Aorta (tissue), 5 donors: ENCODE measurements around the gene ITGA11. TPM values are rescaled to one million over a fixed set of nuclear protein-coding genes. Genes with fewer than 3 reads are reported as not detected.

Experiments
- ATAC-seq: fragments of 200-7000 bp; cut with Tn5 transposase; one replicate; pipeline ENCODE4 v1.9.1; 2022; ENCODE audit warnings: moderate library complexity; ENCODE audit not compliant: low FRiP score
- DNase-seq, 2 donors: peaks; one replicate each; pipeline ENCODE4 v3.0.0-alpha.2; 2020
- H3K27ac ChIP-seq, 2 donors: one replicate each; pipeline ENCODE4 v1.5.1; 2013; ENCODE audit warnings: low read length in 2 of 2, mild to moderate bottlenecking in 2 of 2, moderate library complexity in 2 of 2, control low read depth in 1 of 2, inconsistent platforms in 1 of 2, low read depth in 1 of 2
- H3K27me3 ChIP-seq, 2 donors: one replicate each; pipeline ENCODE4 v1.6.1; 2013; ENCODE audit warnings: control low read depth in 1 of 2, low read length in 1 of 2, mild to moderate bottlenecking in 1 of 2, moderate library complexity in 1 of 2; ENCODE audit not compliant: insufficient read depth in 2 of 2, control insufficient read depth in 1 of 2
- H3K36me3 ChIP-seq, 2 donors: one replicate each; pipeline ENCODE4 v1.6.1; 2013; ENCODE audit warnings: control low read depth in 1 of 2, low read length in 1 of 2, mild to moderate bottlenecking in 1 of 2; ENCODE audit not compliant: insufficient read depth in 2 of 2, control insufficient read depth in 1 of 2
- H3K4me1 ChIP-seq, 2 donors: one replicate each; pipeline ENCODE4 v1.6.1; 2013; ENCODE audit warnings: low read length in 2 of 2, control low read depth in 1 of 2, mild to moderate bottlenecking in 1 of 2, moderate library complexity in 1 of 2; ENCODE audit not compliant: insufficient read depth in 2 of 2, control insufficient read depth in 1 of 2
- H3K4me3 ChIP-seq, 2 donors: one replicate each; pipeline ENCODE4 v1.5.1; 2013; ENCODE audit warnings: low read length in 2 of 2, control low read depth in 1 of 2, mild to moderate bottlenecking in 1 of 2
- H3K9me3 ChIP-seq: one replicate; pipeline ENCODE4 v1.6.1; 2013; ENCODE audit warnings: mild to moderate bottlenecking, low read length; ENCODE audit not compliant: control insufficient read depth
- WGBS, 2 donors: extraction: QIAGEN DNeasy Blood & Tissue Kit; methylation state at CpG; one replicate each; pipeline ENCODE4 v1.1.7; 2013; 5-methylcytosine and 5-hydroxymethylcytosine counted together
- intact Hi-C, 2 donors: fragments of 100-400 bp; cut with DNase I; formaldehyde crosslinking; loops; one replicate each; pipeline versions ENCODE4 v1.14.2 to v1.15.0; 2022
- polyA plus RNA-seq, 2 donors: library from polyadenylated mRNA; stranded (reverse); fragments of 200-250 nt; gene quantifications; one replicate each; pipeline ENCODE4 v1.2.3, GENCODE V29; 2013
- total RNA-seq, 2 donors: library from RNA; stranded (reverse); fragmentation: NEBNext Ultra II Directional; extraction: Animal tissue kit (Norgen Biotek cat#: 25700); gene quantifications; one replicate each; pipeline ENCODE4 v1.2.1, GENCODE V29; 2021
- donor health status: healthy with polysubstance abuse.
- donor health status: Bipolar disorder and iron deficiency.
- donor health status: DM: no; HTN: no; CAD: no.
- donor health status: DM: no; HTN: no; CAD: no.
- donor health status: DM: yes; HTN: yes; CAD: no.

Gene ITGA11
- total and polyA plus RNA-seq, 4 donors: 21.4 to 154 (median 107) TPM

GRCh38 chr15:68321229-68321628 lies 110.7 kb downstream of the ITGA11 start:
- DNase-seq (peak; percentile 29 to 60), ATAC-seq (no peak)
- intact Hi-C loops: no loop called here
- H3K4me3 ChIP-seq: no peak overlapping the region
- H3K4me1 ChIP-seq: peaks cover 0 to 3% of the 10 kb centered on the region in 2 donors
- no peak overlapping the region for H3K27ac ChIP-seq
- H3K27me3 ChIP-seq: no peaks in the 10 kb centered on the region
- H3K36me3 ChIP-seq: peaks cover 8 to 19% of the 10 kb centered on the region in 2 donors
- no peaks in the 10 kb centered on the region for H3K9me3 ChIP-seq
- WGBS, 2 donors: 87 to 93% methylated on average over 7 of the region's 7 CpGs

DNA sequence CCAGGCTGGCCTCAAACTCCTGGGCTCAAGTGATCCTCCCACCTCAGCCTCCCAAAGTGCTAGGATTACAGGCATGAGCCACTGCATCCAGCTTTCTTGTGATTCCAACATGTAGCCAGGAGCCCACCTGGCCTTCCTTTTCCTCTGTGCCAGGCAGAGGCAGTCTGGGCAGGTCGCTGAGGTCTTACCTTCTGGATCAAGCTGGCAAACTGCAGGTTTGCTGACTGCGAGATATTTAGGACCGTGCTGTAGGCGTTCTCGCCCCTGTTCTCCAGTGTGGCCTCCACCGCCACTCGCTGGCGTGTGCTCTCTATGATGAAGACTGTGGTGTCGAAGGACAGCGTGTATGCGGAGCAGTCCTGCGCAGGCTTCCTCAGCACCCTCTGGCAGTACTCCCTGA lies 112.0 kb downstream of the ITGA11 start:
- WGBS, 2 donors: 96 to 98% methylated on average over 12 of the region's 12 CpGs
- Histone ChIP-seq H3K4me1 (no peaks in the 10 kb centered on the region), H3K9me3 (no peaks in the 10 kb centered on the region), H3K27ac (no peak overlapping the region), H3K4me3 (no peak overlapping the region), H3K27me3 (no peaks in the 10 kb centered on the region), H3K36me3 (peaks cover 5 to 21% of the 10 kb centered on the region in 2 donors)
- intact Hi-C loops: no loop called here
- DNase-seq (peak; percentile 24 to 52), ATAC-seq (no peak)

- H3K9me3 ChIP-seq: no peaks in the 10 kb centered on the region
- no peak overlapping the region for H3K27ac ChIP-seq
- H3K4me3 ChIP-seq: no peak overlapping the region
- ATAC-seq (no peak), DNase-seq (peak; percentile 13 to 51)
- intact Hi-C loops: no loop called here
- H3K4me1 ChIP-seq: no peaks in the 10 kb centered on the region
- peaks cover 5 to 19% of the 10 kb centered on the region in 2 donors for H3K36me3 ChIP-seq
- no peaks in the 10 kb centered on the region for H3K27me3 ChIP-seq
- 86 to 93% methylated on average over 18 of the region's 18 CpGs for whole genome bisulfite sequencing, 2 donors
These were observed 112.7 kb downstream of the ITGA11 start for GRCh38 chr15:68318931-68319909.

DNA sequence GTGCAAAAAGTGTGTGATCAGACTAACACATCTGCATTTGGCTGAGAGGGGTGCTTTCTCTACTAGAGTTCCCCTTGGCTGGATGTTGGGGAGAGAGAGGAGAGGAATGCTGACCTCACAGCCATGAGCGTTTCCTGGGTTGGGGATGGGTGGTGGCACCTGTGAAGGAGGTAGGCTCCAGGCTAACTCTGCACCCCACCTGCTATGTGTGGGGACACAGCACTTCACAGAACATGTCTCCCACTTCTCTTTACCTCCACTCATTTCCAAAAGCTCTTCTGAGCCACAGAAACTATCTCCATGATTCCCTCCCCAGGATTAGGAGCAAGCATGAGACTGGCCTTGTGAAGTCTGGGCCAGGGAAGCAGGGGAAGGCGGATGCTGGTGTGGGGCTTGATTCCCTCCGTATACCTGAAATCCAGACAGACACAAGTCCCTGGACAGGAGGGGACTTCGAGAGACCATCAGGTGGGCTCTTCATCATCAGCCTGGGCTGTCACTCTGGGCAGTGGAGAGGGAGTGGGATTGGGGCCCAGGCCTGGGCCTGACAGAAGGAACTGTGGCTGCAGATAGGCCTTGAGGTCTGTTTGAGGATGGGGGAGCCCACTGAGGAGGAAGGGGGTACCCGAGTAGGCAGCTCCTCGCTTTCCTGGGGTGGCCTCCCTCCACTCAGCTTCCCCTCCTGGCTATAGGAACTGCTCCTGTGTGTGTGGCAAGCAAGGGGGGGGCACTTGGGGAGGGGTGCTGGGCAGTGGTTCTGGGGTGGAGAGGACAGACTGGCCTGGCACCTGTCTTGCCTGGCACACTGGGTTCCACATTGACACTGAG lies 113.7 kb downstream of the ITGA11 start:
- intact Hi-C loops: no loop called here
- WGBS, 2 donors: 89 to 91% methylated on average over 6 of the region's 6 CpGs
- DNase-seq: peak in 1 of 2 donors; percentile 59
- Histone ChIP-seq H3K4me3 (no peak overlapping the region), H3K27ac (peak overlapping the region in 1 of 2 donors; percentile 28), H3K27me3 (no peaks in the 10 kb centered on the region), H3K4me1 (no peaks in the 10 kb centered on the region), H3K9me3 (no peaks in the 10 kb centered on the region), H3K36me3 (peaks cover 5 to 15% of the 10 kb centered on the region in 2 donors)
- no peak for ATAC-seq

GRCh38 chr15:68317281-68318007 lies 114.5 kb downstream of the ITGA11 start:
- Histone ChIP-seq H3K4me1 (no peaks in the 10 kb centered on the region), H3K36me3 (peaks cover 5 to 16% of the 10 kb centered on the region in 2 donors), H3K27ac (peak overlapping the region in 1 of 2 donors; percentile 29), H3K9me3 (no peaks in the 10 kb centered on the region), H3K27me3 (no peaks in the 10 kb centered on the region), H3K4me3 (no peak overlapping the region)
- DNase-seq: peak in 1 of 2 donors; percentile 55
- ATAC-seq: no peak
- WGBS, 2 donors: 90 to 91% methylated on average over 16 of the region's 16 CpGs
- intact Hi-C loops: no loop called here

- Histone ChIP-seq H3K9me3 (no peaks in the 10 kb centered on the region), H3K36me3 (peaks cover 5 to 15% of the 10 kb centered on the region in 2 donors), H3K4me1 (no peaks in the 10 kb centered on the region), H3K4me3 (no peak overlapping the region), H3K27me3 (no peaks in the 10 kb centered on the region), H3K27ac (peak overlapping the region in 1 of 2 donors; percentile 34)
- intact Hi-C loops: no loop called here
- 75 to 76% methylated on average over 11 to 17 of the region's 17 CpGs for WGBS, 2 donors
- ATAC-seq (no peak), DNase-seq (peak in 1 of 2 donors; percentile 68)
These were observed 115.7 kb downstream of the ITGA11 start for GRCh38 chr15:68316061-68316804.

GRCh38 chr15:68315495-68316031 lies 116.4 kb downstream of the ITGA11 start:
- H3K27me3 ChIP-seq: no peaks in the 10 kb centered on the region
- peaks cover 5 to 15% of the 10 kb centered on the region in 2 donors for H3K36me3 ChIP-seq
- no peaks in the 10 kb centered on the region for H3K9me3 ChIP-seq
- 70 to 71% methylated on average over 11 of the region's 11 CpGs for WGBS, 2 donors
- no peak overlapping the region for H3K4me3 ChIP-seq
- peak overlapping the region in 1 of 2 donors; percentile 25 for H3K27ac ChIP-seq
- no peak for ATAC-seq
- DNase-seq: peak in 1 of 2 donors; percentile 56
- H3K4me1 ChIP-seq: no peaks in the 10 kb centered on the region
- intact Hi-C loops: no loop called here
